SK-N-MC (cell line): ENCODE data around the gene CTBS.

Experiments used
- EZH2 ChIP-seq: fragments of 200-600 bp; sonication (generic); IDR thresholded peaks from one replicate; pipeline ENCODE4 v1.6.1; 2017; ENCODE audit warnings: antibody characterized with exemption
- FOXP2 ChIP-seq: optimal IDR thresholded peaks from 2 replicates; pipeline ENCODE3; 2011; ENCODE audit warnings: mild to moderate bottlenecking, moderate library complexity; ENCODE audit not compliant: insufficient read depth; ENCODE audit errors: extremely low read length, control extremely low read depth
- POLR2AphosphoS5 ChIP-seq: IDR thresholded peaks from 2 replicates; pipeline ENCODE4 v1.6.1; 2012; ENCODE audit warnings: mild to moderate bottlenecking, low read depth, low read length, borderline replicate concordance

DNA sequence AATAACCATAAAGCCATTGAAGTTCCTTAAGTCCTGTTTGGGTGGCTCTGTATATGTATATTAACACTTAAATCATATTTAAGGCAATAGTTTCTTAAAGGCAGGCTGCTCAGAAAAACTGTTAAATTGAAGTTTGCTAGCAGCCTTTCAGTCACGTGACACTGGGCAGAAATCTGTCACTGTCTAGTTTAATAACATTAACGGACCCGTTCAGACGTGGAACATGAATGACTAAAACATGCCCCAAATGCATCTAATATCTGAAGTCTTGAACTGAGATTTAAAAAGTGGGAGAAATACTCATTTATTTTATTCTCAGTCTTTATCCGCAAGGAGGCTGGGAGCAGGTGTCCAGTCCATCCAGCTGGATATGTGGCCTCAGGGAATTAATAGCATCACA is 71.3 kb downstream of the CTBS start:
- TF ChIP-seq POLR2AphosphoS5 (no peak), EZH2 (no peak), FOXP2 (no peak)
